Pancreas (tissue), 10 donors: ENCODE measurements around the gene AJUBA. TPM values are rescaled to one million over a fixed set of nuclear protein-coding genes. Genes with fewer than 3 reads are reported as not detected.

ENCODE experiments used
- ATAC-seq, 4 donors: fragments of 200-7000 bp; cut with Tn5 transposase; one replicate each; pipeline versions ENCODE4 v1.8.0 to v1.9.1; 2020; ENCODE audit warnings: mild to moderate bottlenecking in 4 of 4, moderate library complexity in 4 of 4
- DNase-seq, 6 donors: peaks; one replicate each; pipeline ENCODE4 v3.0.0-alpha.2; 2020
- FAIRE-seq: peaks from 2 replicates; lab custom pipeline; 2012; peaks lifted over from hg19 to GRCh38; lab: Jason Lieb, UNC
- H3K27ac ChIP-seq, 4 donors: fragments of 200-600 bp; sonication (generic); 1 replicate in 3 of 4; 2 replicates in 1 of 4; pipeline versions ENCODE4 v1.5.0 to v1.8.0; 2020
- H3K27me3 ChIP-seq, 4 donors: fragments of 200-600 bp; one replicate each; pipeline ENCODE4 v1.8.0; 2021
- H3K36me3 ChIP-seq, 3 donors: fragments of 200-600 bp; sonication (generic) in 1 of 3; one replicate each; pipeline versions ENCODE4 v1.5.0 to v1.8.0; 2020 to 2021
- H3K4me1 ChIP-seq, 3 donors: fragments of 200-600 bp; one replicate each; pipeline ENCODE4 v1.8.0; 2021
- H3K4me3 ChIP-seq, 4 donors: fragments of 200-600 bp; sonication (generic) in 2 of 4; one replicate each; pipeline versions ENCODE4 v1.5.0 to v1.8.0; 2020 to 2021
- H3K9me3 ChIP-seq, 4 donors: fragments of 200-600 bp; one replicate each; pipeline ENCODE4 v1.8.0; 2021
- CTCF ChIP-seq, 4 donors: fragments of 200-600 bp; sonication (generic) in 3 of 4; IDR thresholded peaks; one replicate each; pipeline versions ENCODE4 v1.5.0 to v1.8.0; 2021; ENCODE audit warnings: antibody characterized with exemption in 4 of 4
- WGBS, 2 donors: extraction: QIAGEN DNeasy Blood & Tissue Kit; methylation state at CpG; one replicate each; pipeline ENCODE4 v1.1.7; 2013; 5-methylcytosine and 5-hydroxymethylcytosine counted together
- intact Hi-C, 3 donors: fragments of 100-400 bp; cut with DNase I; formaldehyde crosslinking; loops; one replicate each; pipeline versions ENCODE4 v1.11.1 to v1.14.2; 2022
- polyA plus RNA-seq, 2 donors: library from polyadenylated mRNA; stranded (reverse); fragments of 200-250 nt; gene quantifications; one replicate each; pipeline ENCODE4 v1.2.3, GENCODE V29; 2013
- total RNA-seq, 6 donors: library from RNA; stranded (reverse); fragmentation: NEBNext Ultra II Directional in 4 of 6; extraction: Animal tissue kit (Norgen Biotek cat#: 25700) in 4 of 6; gene quantifications; one replicate each; pipeline versions ENCODE4 v1.2.1 to v1.2.4, GENCODE V29; 2021 to 2023
- donor health status: healthy with polysubstance abuse.
- donor health status: DM: no; HTN: no; CAD: no; lungs with moderate emphysema.
- donor health status: DM: no; HTN: no; CAD: no.
- donor health status: control.
- donor health status: control.
- donor health status: Bipolar disorder and iron deficiency.
- donor health status: DM: yes; HTN: yes; CAD: no.
- donor health status: DM: no; HTN: no; CAD: no.
- donor health status: DM: no; HTN: no; CAD: no.
- donor health status: DM: yes; HTN: yes; CAD: no.

Gene AJUBA
- total and polyA plus RNA-seq, 8 donors: 5.4 to 17.8 (median 9.1) TPM

- Histone ChIP-seq H3K4me1 (no peaks in the 10 kb centered on the region), H3K9me3 (no peaks in the 10 kb centered on the region), H3K27ac (no peak overlapping the region), H3K36me3 (no peaks in the 10 kb centered on the region), H3K27me3 (no peaks in the 10 kb centered on the region), H3K4me3 (no peak overlapping the region)
- intact Hi-C loops: loop anchor here in 2 of 3 donors (5.0 to 10.0 kb wide), 2 partner anchors 51 to 59 kb away; partner anchors contain the start of gene CDH24 (in 1 of the 2)
- no peak for FAIRE-seq
- 91 to 92% methylated on average over 9 of the region's 9 CpGs for WGBS, 2 donors
- peak in 1 of 6 donors; percentile 46 for DNase-seq
- TF ChIP-seq CTCF (IDR thresholded peaks at IDR 0.05): no peak
- peak in 1 of 4 donors; percentile 19 for ATAC-seq
These were observed 13.7 kb upstream of the AJUBA start for GRCh38 chr14:22995889-22996625.

- intact Hi-C loops: loop anchor here in 2 of 3 donors (5.0 to 10.0 kb wide), 2 partner anchors 52 to 60 kb away; partner anchors contain the start of gene CDH24 (in 1 of the 2)
- DNase-seq: no peak
- TF ChIP-seq CTCF (IDR thresholded peaks at IDR 0.05): peak in 2 of 4 donors; percentile 19 to 25
These were observed 12.5 kb upstream of the AJUBA start for GRCh38 chr14:22994762-22995275.

GRCh38 chr14:22993517-22993916, 11.2 kb upstream of the AJUBA start:
- H3K27ac ChIP-seq: no peak overlapping the region
- H3K9me3 ChIP-seq: no peaks in the 10 kb centered on the region
- H3K4me3 ChIP-seq: no peak overlapping the region
- ATAC-seq: no peak
- no peak for TF ChIP-seq CTCF (IDR thresholded peaks at IDR 0.05)
- DNase-seq: no peak
- H3K4me1 ChIP-seq: no peaks in the 10 kb centered on the region
- no peak for FAIRE-seq
- H3K36me3 ChIP-seq: no peaks in the 10 kb centered on the region
- H3K27me3 ChIP-seq: no peaks in the 10 kb centered on the region
- intact Hi-C loops: loop anchor here in 1 of 3 donors (10.0 kb wide), 1 partner anchor 61 kb away; the partner anchor contains the start of gene CDH24

More at GRCh38 chr14:22994762-22995275, 12.5 kb upstream of the AJUBA start:
- FAIRE-seq: no peak
- H3K36me3 ChIP-seq: no peaks in the 10 kb centered on the region
- H3K9me3 ChIP-seq: no peaks in the 10 kb centered on the region
- H3K27ac ChIP-seq: no peak overlapping the region
- H3K4me3 ChIP-seq: no peak overlapping the region
- ATAC-seq: peak in 3 of 4 donors; percentile 69 to 82 (median 80)
- 14 to 20% methylated on average over 4 of the region's 4 CpGs for WGBS, 2 donors
- no peaks in the 10 kb centered on the region for H3K4me1 ChIP-seq
- H3K27me3 ChIP-seq: no peaks in the 10 kb centered on the region

DNA sequence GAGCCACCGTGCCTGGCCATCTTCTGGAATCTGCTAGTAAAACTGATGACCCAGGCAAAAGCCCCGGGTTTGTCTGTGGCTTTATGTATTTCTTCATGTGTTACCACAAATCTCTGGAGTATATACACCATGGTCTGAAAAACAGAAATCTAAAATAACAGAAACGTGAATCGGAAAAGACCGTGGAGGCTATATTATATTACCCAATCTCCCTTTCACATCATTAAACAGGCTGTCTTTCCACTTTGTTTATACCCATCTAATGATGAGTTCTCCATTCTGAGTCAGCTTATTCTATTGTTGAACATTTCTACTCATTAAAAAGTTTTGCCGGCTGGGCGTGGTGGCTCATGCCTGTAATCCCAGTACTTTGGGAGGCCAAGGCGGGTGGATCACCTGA, 9.5 kb upstream of the AJUBA start:
- Histone ChIP-seq H3K4me3 (no peak overlapping the region), H3K36me3 (no peaks in the 10 kb centered on the region), H3K4me1 (no peaks in the 10 kb centered on the region), H3K27me3 (no peaks in the 10 kb centered on the region), H3K9me3 (no peaks in the 10 kb centered on the region), H3K27ac (no peak overlapping the region)
- intact Hi-C loops: loop anchor here in 1 of 3 donors (10.0 kb wide), 1 partner anchor 63 kb away; the partner anchor contains the start of gene CDH24
- no peak for TF ChIP-seq CTCF (IDR thresholded peaks at IDR 0.05)
- no peak for DNase-seq
- no peak for FAIRE-seq
- ATAC-seq: no peak
- 91 to 96% methylated on average over 8 of the region's 8 CpGs for WGBS, 2 donors
